ENCODE data around the gene PLA2G4C. TPM values are rescaled to one million over a fixed set of nuclear protein-coding genes. Genes with fewer than 3 reads are reported as not detected.
"Not testable (repeated sequence)": the region's sequence is repeated elsewhere in the genome, so short reads cannot be mapped to it uniquely, and the experiment has no call there.

The PLA2G4C gene
- polyA plus RNA-seq, 1 donor from 2014 or later: 2.4 TPM

GRCh38 chr19:48094129-48094854 is 16.3 kb downstream of the PLA2G4C start:
- H3K4me1 Mint-ChIP-seq: peaks cover 0 to 3% (median 0%) of the 10 kb centered on the region in 3 donors
- peaks cover 0 to 19% (median 15%) of the 10 kb centered on the region in 3 donors for H3K9me3 Mint-ChIP-seq
- H3K36me3 Mint-ChIP-seq: peaks cover 18% of the 10 kb centered on the region
- no peaks in the 10 kb centered on the region for H3K27me3 Mint-ChIP-seq
- no peak overlapping the region for H3K27ac Mint-ChIP-seq
- H3K4me3 Mint-ChIP-seq: no peak overlapping the region

- H3K4me3 Mint-ChIP-seq, H3K27me3 Mint-ChIP-seq, H3K4me1 Mint-ChIP-seq, H3K27ac Mint-ChIP-seq: not testable (repeated sequence)
- peaks cover 0 to 17% (median 15%) of the 10 kb centered on the region in 3 donors for H3K9me3 Mint-ChIP-seq
- H3K36me3 Mint-ChIP-seq: peaks cover 12% of the 10 kb centered on the region
These were observed 19.4 kb downstream of the PLA2G4C start for GRCh38 chr19:48091111-48091718.

- Mint-ChIP-seq H3K27ac (peak overlapping the region in 1 of 3 donors; percentile 31), H3K36me3 (peaks cover 9% of the 10 kb centered on the region), H3K4me1 (peaks cover 0 to 3% (median 0%) of the 10 kb centered on the region in 3 donors), H3K9me3 (peaks cover 0 to 15% (median 15%) of the 10 kb centered on the region in 3 donors), H3K27me3 (no peaks in the 10 kb centered on the region), H3K4me3 (no peak overlapping the region)
These were observed 20.3 kb downstream of the PLA2G4C start for GRCh38 chr19:48090281-48090802.

- not testable (repeated sequence) for H3K4me1 Mint-ChIP-seq, H3K36me3 Mint-ChIP-seq
These were observed 21.6 kb downstream of the PLA2G4C start for GRCh38 chr19:48088991-48089390.

GRCh38 chr19:48085904-48086864 is 24.4 kb downstream of the PLA2G4C start:
- Mint-ChIP-seq H3K27me3 (no peaks in the 10 kb centered on the region), H3K9me3 (peaks cover 0 to 4% (median 0%) of the 10 kb centered on the region in 3 donors), H3K4me3 (no peak overlapping the region), H3K27ac (no peak overlapping the region), H3K4me1 (peaks cover 0 to 3% (median 0%) of the 10 kb centered on the region in 3 donors), H3K36me3 (peaks cover 6% of the 10 kb centered on the region)

More at GRCh38 chr19:48088991-48089390, 21.6 kb downstream of the PLA2G4C start:
- not testable (repeated sequence) for H3K27me3 Mint-ChIP-seq, H3K27ac Mint-ChIP-seq, H3K9me3 Mint-ChIP-seq, H3K4me3 Mint-ChIP-seq

GRCh38 chr19:48085076-48085475 is 25.5 kb downstream of the PLA2G4C start:
- peaks cover 0 to under 1% (median 0%) of the 10 kb centered on the region in 3 donors for H3K9me3 Mint-ChIP-seq
- no peak overlapping the region for H3K4me3 Mint-ChIP-seq
- H3K36me3 Mint-ChIP-seq: peaks cover 6% of the 10 kb centered on the region
- peaks cover 0 to under 1% (median 0%) of the 10 kb centered on the region in 3 donors for H3K4me1 Mint-ChIP-seq
- H3K27me3 Mint-ChIP-seq: no peaks in the 10 kb centered on the region
- no peak overlapping the region for H3K27ac Mint-ChIP-seq

GRCh38 chr19:48081106-48081505 is 29.5 kb downstream of the PLA2G4C start:
- Mint-ChIP-seq H3K27ac (no peak overlapping the region), H3K9me3 (peaks cover 0 to 5% (median 1%) of the 10 kb centered on the region in 3 donors), H3K4me1 (no peaks in the 10 kb centered on the region), H3K27me3 (no peaks in the 10 kb centered on the region), H3K4me3 (no peak overlapping the region), H3K36me3 (peaks cover 11% of the 10 kb centered on the region)

- H3K27me3 Mint-ChIP-seq, H3K4me3 Mint-ChIP-seq, H3K27ac Mint-ChIP-seq, H3K4me1 Mint-ChIP-seq, H3K9me3 Mint-ChIP-seq, H3K36me3 Mint-ChIP-seq: not testable (repeated sequence)
These were observed 40.3 kb downstream of the PLA2G4C start for GRCh38 chr19:48070177-48070769.

- peaks cover 0 to 6% (median 3%) of the 10 kb centered on the region in 3 donors for H3K9me3 Mint-ChIP-seq
- H3K4me1 Mint-ChIP-seq: no peaks in the 10 kb centered on the region
- H3K36me3 Mint-ChIP-seq: peaks cover 3% of the 10 kb centered on the region
- no peak overlapping the region for H3K27ac Mint-ChIP-seq
- H3K4me3 Mint-ChIP-seq: no peak overlapping the region
- H3K27me3 Mint-ChIP-seq: no peaks in the 10 kb centered on the region
These were observed 41.2 kb downstream of the PLA2G4C start for GRCh38 chr19:48069435-48069834.

GRCh38 chr19:48064509-48064908 is 46.1 kb downstream of the PLA2G4C start:
- H3K27me3 Mint-ChIP-seq: no peaks in the 10 kb centered on the region
- H3K27ac Mint-ChIP-seq: no peak overlapping the region
- H3K9me3 Mint-ChIP-seq: peaks cover 0 to 3% (median 0%) of the 10 kb centered on the region in 3 donors
- H3K36me3 Mint-ChIP-seq: no peaks in the 10 kb centered on the region
- no peaks in the 10 kb centered on the region for H3K4me1 Mint-ChIP-seq
- H3K4me3 Mint-ChIP-seq: no peak overlapping the region

GRCh38 chr19:48061401-48062344 is 48.9 kb downstream of the PLA2G4C start:
- Mint-ChIP-seq H3K4me3 (no peak overlapping the region), H3K27me3 (no peaks in the 10 kb centered on the region), H3K36me3 (no peaks in the 10 kb centered on the region), H3K4me1 (no peaks in the 10 kb centered on the region), H3K9me3 (peaks cover 0 to 3% (median 0%) of the 10 kb centered on the region in 3 donors), H3K27ac (no peak overlapping the region)

GRCh38 chr19:48060381-48060780 is 50.2 kb downstream of the PLA2G4C start:
- H3K4me1 Mint-ChIP-seq: no peaks in the 10 kb centered on the region
- peaks cover 0 to 3% (median 0%) of the 10 kb centered on the region in 3 donors for H3K9me3 Mint-ChIP-seq
- no peaks in the 10 kb centered on the region for H3K36me3 Mint-ChIP-seq
- no peak overlapping the region for H3K27ac Mint-ChIP-seq
- H3K4me3 Mint-ChIP-seq: no peak overlapping the region
- no peaks in the 10 kb centered on the region for H3K27me3 Mint-ChIP-seq

- Mint-ChIP-seq H3K4me1 (no peaks in the 10 kb centered on the region), H3K27me3 (no peaks in the 10 kb centered on the region), H3K27ac (no peak overlapping the region), H3K4me3 (no peak overlapping the region), H3K36me3 (no peaks in the 10 kb centered on the region), H3K9me3 (no peaks in the 10 kb centered on the region)
These were observed 51.3 kb downstream of the PLA2G4C start for GRCh38 chr19:48059331-48059730.

Data from IgD-negative memory B cell (primary cell).